ENCODE results near the gene MRPL24. TPM values are rescaled to one million over a fixed set of nuclear protein-coding genes. Genes with fewer than 3 reads are reported as not detected.

The MRPL24 gene
- total RNA-seq, 1 donor from 2014 or later: 89.6 TPM

DNA sequence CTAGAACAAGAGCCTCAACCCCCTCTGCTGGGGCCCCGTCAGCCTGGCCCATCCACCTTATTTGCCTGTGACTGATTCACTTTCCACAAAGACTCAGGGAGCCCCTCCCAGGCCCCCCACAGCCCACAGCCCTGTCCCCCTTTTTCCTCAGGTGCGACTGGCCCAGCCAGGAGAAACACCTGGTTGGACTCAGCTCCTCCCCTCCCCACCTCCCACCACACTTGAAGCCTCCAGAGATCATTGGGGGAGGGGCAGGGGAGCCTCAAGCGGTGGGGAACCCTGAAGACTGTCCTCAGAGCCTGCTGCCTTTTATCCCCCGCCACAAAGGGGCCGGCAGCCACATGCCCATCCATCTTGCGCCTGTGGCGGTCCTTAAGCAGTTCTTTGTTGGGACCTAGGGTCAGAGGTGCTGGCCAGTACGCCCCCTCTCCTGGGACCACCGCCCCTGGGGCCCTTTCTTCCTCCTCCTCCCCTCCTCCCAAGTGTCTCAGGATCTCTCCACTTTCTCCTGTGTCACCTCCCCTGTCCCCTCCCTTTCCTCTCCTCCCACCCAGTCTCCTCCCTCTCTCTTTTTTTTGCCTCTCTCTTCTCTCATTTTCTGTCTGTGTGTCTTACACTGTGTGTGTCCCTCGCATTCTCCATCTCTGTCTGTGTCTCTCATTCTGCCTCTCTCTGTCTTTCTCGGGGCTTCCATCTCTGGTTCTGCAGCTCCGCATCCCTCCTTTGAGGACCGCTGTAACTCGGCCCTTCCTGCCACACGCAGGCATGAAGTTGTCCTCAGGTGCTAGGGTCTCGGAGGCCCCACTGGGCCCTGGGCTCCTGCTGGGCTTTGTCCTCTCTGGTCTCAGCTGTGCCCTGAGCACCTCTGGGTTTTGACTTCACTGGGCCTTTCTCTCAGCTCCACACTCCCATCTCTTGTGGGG is 47.7 kb downstream of the MRPL24 start:
- DNase-seq (ENCODE audit: low spot score): no peak

DNA sequence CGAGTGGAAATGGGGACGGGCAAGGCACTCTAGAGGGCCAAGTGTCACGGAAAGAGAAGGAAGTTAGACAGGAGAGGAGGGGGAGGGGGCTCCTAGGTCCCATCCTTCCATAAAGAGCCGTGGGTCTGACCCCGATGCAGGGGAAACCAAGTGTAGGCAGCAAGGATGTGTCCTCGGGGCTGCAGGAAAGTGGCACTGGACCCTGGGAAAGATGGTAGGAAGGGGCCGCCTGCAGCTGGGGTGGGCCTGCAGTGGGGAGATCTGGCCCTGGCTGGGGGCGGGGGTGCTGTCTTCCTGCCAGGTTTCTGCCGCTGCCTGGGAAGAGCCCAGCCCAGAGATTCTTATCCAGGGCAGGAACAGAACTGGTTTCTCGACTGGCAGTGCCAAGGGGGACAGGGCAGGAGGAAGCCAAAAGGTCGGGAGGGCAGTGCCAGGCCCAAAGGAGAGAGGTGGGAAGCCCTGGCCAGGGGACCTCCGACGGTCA is 48.4 kb downstream of the MRPL24 start:
- no peak for DNase-seq (ENCODE audit: low spot score)

DNA sequence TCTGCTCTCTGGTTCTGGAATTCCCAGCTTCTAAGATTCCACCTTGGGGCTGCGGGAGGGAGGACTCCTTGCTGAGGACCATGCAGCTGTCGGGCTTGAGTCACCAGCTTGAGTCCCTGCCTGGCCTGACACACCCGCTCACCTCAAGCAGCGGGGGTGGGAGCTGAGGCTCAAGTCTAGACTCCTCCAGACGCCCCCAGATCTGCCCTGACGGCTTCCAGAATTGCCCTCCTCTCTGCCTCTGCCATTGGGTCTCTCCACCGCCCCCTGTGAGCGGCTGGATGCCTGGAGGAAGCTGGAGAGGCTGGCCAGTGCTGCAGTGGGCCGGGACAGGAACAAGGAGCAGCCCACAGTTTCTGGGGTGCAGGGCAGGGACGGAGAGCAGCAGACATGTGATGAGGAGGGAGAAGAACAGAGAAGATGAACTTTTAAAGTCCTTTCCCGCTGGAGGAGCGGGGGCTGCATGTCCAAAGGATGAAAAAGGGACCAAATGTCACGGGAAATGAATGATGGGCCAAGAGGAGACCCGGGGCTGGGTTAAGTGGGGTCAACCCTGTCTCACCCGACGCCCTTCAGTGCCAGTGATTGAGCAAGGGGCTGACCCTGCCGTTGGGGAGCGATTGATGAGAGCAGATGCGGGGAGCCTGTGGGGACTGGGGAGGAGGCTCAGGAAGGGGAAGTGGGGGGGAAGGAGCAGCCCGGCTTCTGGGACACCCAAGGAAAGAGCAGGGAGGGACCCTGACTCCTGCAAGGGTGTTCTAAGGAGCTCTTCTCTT is 49.0 kb downstream of the MRPL24 start:
- no peak for DNase-seq (ENCODE audit: low spot score)

DNA sequence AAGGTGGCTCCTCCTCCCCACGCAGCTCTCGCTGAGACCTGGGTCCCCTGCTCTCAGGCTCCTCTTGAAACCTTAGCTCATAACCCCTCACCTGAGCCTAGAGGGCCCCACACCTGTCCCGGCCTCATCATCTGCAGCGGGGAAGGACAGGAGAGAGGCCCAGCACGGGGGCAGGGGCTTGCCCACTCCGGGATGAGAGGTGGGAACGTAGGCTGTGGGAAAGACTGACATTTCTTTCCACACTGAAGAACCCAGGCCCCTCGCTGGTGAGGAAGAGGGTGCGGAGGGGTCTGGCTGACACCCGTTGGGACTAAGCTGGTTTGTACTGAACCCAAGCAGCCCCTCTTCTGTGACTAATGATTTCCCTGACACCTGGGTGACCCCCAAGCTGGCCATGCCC is 49.7 kb downstream of the MRPL24 start:
- DNase-seq (ENCODE audit: low spot score): no peak

DNA sequence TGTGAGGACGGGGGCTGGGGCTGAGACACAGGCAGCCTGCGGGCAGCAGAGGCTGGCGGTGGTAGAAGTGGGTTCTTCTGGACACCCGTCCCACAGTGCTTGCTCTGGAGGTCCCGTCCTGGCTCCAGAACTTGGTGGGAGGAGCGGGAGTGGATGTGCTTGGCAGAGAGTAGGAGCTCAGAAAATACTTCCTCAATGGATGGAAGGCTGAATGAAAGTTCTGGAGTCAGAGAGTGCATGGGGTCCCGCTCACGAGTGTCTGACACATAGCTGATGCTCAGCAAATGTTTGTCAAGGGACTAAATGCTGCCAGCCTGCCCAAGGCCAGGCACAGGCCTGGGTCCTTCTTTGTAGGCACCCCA is 50.2 kb downstream of the MRPL24 start:
- no peak for DNase-seq (ENCODE audit: low spot score)

DNA sequence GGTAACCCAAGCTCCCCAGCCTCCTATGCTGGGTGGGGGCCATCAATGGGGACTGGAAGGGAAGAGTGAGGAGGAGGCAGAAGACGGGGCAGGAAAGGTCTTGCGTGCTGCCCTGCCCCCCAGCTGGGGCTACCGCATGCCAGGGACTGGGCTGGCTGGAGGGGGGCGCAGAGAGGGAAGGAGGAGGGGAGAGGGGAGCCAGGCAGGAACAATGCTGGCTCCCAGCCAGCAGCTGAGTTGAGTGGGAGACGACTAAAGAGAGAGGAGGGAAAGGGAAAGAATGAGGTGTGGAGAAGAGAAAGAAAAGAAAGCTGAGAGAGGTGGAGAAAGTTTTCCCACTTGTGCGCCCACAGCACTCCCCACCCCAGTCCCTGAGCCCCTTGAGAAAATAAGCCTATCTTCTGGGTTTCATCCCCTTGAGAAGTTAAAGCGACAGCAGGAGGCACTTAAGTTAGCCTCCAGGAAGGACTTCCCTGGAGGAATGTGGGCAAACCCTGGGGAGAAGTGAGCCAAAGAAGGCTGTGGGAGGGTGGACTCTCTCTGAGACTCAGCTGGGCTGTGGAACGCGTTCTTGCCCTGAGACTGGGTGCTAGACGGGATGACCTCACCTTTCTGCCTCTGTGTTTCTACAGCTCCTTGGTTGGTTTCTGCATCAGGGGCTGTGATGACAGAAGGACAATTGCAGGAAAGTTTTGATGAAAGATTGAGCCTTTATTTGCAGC is 50.8 kb downstream of the MRPL24 start:
- no peak for DNase-seq (ENCODE audit: low spot score)

DNA sequence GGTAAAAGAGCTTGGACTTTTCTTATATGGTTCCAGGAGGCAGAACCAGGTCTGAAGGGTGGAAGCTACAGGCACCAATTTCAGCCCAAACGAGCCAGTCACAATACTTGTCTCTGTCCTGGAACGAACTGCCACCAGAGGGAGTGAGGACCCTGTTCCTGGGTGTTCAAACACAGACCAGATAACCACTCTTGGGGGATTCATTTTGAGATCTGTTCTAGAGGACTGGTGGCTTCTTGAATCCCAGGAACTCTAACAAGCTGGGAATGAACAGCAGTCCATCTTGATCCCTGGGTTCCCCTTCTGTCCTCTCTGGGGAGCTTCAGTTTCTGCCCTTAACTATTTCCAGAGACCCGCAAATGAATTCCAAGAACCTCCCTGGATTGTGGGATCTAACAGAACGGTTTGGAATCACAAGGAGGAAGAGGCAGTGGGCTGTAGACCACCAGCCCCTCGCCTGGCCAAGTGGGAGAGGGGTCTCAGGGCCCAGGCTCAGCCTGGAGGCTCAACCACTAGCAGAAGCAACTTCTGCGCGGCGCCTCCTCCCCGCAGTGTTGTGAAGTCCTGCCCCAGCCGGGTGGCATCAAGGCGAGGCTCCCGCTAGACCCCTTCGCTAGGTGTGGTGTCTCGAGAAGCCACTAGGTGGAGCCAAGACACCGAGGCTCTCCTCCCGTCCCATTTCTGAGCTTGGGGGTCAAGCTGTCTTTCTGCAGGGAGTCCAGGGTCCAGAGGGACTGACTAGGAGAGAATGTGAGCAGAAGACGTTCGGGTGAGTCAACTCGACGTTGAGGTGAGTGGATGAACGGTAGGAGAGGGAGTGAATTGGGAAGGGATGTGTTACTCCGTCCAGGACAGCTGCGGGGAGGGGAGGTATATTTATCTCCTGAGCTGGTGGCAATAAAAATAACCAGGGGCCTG is 51.6 kb downstream of the MRPL24 start:
- no peak for DNase-seq (ENCODE audit: low spot score)

Other genes starting within 250 kb of the MRPL24 start
- gene MEF2D, start 240.3 kb downstream of the MRPL24 start, total RNA-seq: 38.7 TPM
- gene IQGAP3, start 168.5 kb downstream of the MRPL24 start, total RNA-seq: 0.55 TPM
- gene TTC24, start 161.4 kb downstream of the MRPL24 start, total RNA-seq: not detected
- 55.1 TPM for gene NAXE, start 149.3 kb downstream of the MRPL24 start, total RNA-seq
- 40.4 TPM for gene GPATCH4, start 139.6 kb downstream of the MRPL24 start, total RNA-seq
- 0.35 TPM for gene HAPLN2, start 121.7 kb downstream of the MRPL24 start, total RNA-seq
- 0.16 TPM for gene BCAN, start 99.0 kb downstream of the MRPL24 start, total RNA-seq
- 49.5 TPM for gene NES, start 63.7 kb downstream of the MRPL24 start, total RNA-seq
- 6.7 TPM for gene CRABP2, start 35.5 kb downstream of the MRPL24 start, total RNA-seq
- 20.0 TPM for gene METTL25B, start 12.6 kb downstream of the MRPL24 start, total RNA-seq
- 24.4 TPM for gene ISG20L2, start 12.3 kb downstream of the MRPL24 start, total RNA-seq
- gene HDGF, start 10.6 kb upstream of the MRPL24 start, total RNA-seq: 154 TPM
- gene PRCC, start 26.4 kb upstream of the MRPL24 start, total RNA-seq: 64.4 TPM
- gene SH2D2A, start 75.8 kb upstream of the MRPL24 start, total RNA-seq: 4.7 TPM
- 0.10 TPM for gene INSRR, start 118.0 kb upstream of the MRPL24 start, total RNA-seq
- 1.8 TPM for gene NTRK1, start 119.8 kb upstream of the MRPL24 start, total RNA-seq
- 17.7 TPM for gene PEAR1, start 152.6 kb upstream of the MRPL24 start, total RNA-seq
- gene LRRC71, start 179.5 kb upstream of the MRPL24 start, total RNA-seq: 0.32 TPM